ENCODE data around the gene CACNA2D4.

CACNA2D4 gene

GRCh38 chr12:1919284-1919683 lies 832 bp upstream of the CACNA2D4 start:
- no peak for DNase-seq (ENCODE audit: low read depth, low spot score)

- DNase-seq (ENCODE audit: low read depth, low spot score), result no peak
Measured at GRCh38 chr12:1918884-1919236, 408 bp upstream of the CACNA2D4 start.

- no peak for DNase-seq (ENCODE audit: low read depth, low spot score)
Measured at GRCh38 chr12:1917172-1918070, 1.0 kb downstream of the CACNA2D4 start.

- DNase-seq (ENCODE audit: low read depth, low spot score), result no peak
Measured at GRCh38 chr12:1916371-1917171, 1.9 kb downstream of the CACNA2D4 start.

GRCh38 chr12:1915082-1915968 lies 3.1 kb downstream of the CACNA2D4 start:
- no peak for DNase-seq (ENCODE audit: low read depth, low spot score)

GRCh38 chr12:1914114-1914911 lies 4.1 kb downstream of the CACNA2D4 start:
- no peak for DNase-seq (ENCODE audit: low read depth, low spot score)

GRCh38 chr12:1913377-1914113 lies 4.9 kb downstream of the CACNA2D4 start:
- DNase-seq (ENCODE audit: low read depth, low spot score), result no peak

- DNase-seq (ENCODE audit: low read depth, low spot score), result no peak
Measured at GRCh38 chr12:1912580-1913376, 5.7 kb downstream of the CACNA2D4 start.

- DNase-seq (ENCODE audit: low read depth, low spot score), result no peak
Measured at GRCh38 chr12:1911598-1912575, 6.6 kb downstream of the CACNA2D4 start.

GRCh38 chr12:1910468-1910867 lies 8.0 kb downstream of the CACNA2D4 start:
- no peak for DNase-seq (ENCODE audit: low read depth, low spot score)

- DNase-seq (ENCODE audit: low read depth, low spot score), result no peak
Measured at GRCh38 chr12:1908758-1909157, 9.7 kb downstream of the CACNA2D4 start.

GRCh38 chr12:1907652-1908611 lies 10.5 kb downstream of the CACNA2D4 start:
- DNase-seq (ENCODE audit: low read depth, low spot score), result no peak

- DNase-seq (ENCODE audit: low read depth, low spot score), result no peak
Measured at GRCh38 chr12:1906579-1906978, 11.9 kb downstream of the CACNA2D4 start.

- no peak for DNase-seq (ENCODE audit: low read depth, low spot score)
Measured at GRCh38 chr12:1904875-1905274, 13.6 kb downstream of the CACNA2D4 start.

- DNase-seq (ENCODE audit: low read depth, low spot score), result no peak
Measured at GRCh38 chr12:1896964-1897363, 21.5 kb downstream of the CACNA2D4 start.

GRCh38 chr12:1890810-1891209 lies 27.6 kb downstream of the CACNA2D4 start:
- DNase-seq (ENCODE audit: low read depth, low spot score), result no peak

- DNase-seq (ENCODE audit: low read depth, low spot score), result no peak
Measured at GRCh38 chr12:1890119-1890703, 28.2 kb downstream of the CACNA2D4 start.
